HG03521 (cell line): ENCODE data around the gene IQCH.

Experiments used
- ATAC-seq: cut with Tn5 transposase; IDR thresholded peaks from one replicate; pipeline ENCODE4 v1.9.1; 2021; ENCODE audit warnings: mild to moderate bottlenecking, moderate library complexity; ENCODE audit not compliant: unreplicated experiment

Gene IQCH

DNA sequence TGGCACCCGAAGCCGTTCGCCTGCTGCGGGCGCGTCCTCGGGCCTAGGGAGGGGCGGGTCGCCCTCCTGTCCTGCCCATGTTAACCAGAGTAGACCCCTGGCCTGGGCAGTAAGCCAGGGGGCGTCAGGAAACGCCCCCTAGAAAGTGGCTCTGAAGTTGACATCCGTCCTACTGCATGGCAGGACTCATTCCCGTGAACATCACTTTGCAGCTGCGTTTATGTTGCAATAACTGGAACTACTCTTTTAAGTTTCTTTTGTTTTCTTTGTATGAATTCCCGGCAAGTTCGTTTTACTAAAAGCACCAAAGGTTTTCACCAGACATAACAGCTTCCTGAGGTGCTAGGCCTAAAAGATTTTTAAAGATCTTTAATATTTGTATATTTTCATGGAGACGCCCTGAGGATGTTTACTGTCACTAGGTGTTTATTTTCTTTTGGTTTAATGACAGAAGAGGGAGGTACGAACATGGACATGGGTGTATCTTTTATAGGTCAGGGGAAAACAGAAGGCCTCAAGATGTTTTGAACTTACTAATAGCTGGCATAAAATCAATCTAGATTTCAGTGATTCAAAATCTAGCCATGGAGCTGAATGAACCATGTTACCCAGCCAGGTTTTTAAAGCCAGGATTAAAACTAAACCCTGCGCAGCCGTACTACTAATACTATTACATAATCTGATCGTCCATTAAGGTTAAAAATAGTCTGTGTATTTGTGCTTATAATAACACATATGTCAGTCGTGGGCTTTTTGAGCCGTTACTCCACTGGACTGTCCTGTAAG is 267.4 kb downstream of the IQCH start:
- ATAC-seq, result no peak

DNA sequence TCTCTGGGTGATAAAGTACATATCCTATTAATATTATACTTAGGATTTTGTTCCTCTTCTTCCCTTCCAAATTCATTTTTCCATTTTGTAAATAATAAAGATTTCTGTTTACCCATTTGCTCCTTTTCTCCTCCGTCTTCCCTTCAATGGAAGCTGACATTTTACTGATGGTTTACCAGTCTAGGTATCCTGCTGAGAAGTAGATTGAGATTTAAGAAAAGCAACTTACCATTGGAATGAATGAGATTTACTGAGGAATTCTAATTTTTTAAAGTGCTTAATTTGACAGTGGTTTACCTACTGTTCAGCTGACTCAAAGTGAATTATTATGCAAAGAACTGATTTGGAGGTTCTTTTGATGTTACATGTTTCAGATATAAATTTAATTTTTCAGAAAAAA is 268.7 kb downstream of the IQCH start:
- ATAC-seq, result no peak

DNA sequence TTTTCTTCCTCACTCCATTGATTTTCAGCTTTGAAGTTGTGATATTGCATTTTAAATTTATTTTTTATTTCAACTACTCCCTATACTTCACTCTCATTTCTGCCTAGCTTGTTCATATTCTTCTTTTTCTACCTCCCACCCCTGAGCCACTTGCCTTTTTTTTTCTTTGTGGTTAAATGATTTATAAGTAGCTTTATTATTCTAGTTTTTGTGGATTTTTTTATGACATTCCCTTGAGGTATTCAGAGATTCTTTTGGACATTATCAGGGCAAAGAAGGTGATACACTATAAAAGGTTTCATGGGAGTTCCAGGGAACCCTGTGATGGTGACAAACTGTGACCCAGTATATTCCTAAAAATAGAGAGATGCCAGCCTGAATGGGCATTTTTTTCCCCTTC is 269.6 kb downstream of the IQCH start:
- no peak for ATAC-seq

DNA sequence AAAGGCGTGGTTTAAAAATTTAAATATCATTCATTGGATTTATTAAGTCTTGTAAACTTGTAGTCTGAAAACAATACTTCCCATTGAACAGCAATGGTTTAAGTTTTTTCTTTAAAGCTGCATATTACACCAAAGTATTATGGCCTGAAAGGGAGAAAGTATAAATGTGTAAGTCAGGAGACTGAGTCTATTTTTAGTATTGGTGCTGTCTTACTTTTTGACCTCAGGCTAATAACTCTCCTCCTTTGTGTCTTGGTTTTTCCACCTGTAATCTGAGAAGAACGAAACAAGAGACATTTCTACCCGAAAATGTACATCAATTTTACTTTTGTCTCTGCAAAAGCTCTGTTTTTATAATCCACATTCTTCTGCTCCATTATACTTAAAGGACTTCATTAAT is 273.9 kb downstream of the IQCH start:
- ATAC-seq, result no peak

DNA sequence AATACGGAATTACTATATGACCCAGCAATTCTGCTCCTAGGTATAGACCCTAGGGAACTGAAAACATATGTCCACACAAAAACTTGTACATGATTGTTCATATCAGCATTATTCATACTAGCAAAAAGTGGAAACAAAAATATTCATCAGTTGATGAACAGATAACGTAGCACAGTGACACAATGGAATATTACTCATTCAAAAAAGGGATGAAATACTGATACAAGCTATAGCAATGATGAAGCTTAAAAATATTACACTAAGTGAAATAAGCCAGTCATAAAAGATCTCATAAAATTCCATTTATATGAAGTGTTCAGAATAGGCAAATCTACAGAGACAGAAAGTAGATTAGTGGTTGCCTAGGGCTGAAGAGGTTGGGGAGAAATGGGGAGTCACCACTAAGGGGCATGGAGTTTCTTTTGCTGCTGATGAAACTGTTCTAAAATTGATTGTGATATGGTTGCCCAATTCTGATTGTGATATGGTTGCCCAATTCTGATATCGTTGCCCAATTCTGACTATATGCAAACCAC is 276.9 kb downstream of the IQCH start:
- no peak for ATAC-seq

DNA sequence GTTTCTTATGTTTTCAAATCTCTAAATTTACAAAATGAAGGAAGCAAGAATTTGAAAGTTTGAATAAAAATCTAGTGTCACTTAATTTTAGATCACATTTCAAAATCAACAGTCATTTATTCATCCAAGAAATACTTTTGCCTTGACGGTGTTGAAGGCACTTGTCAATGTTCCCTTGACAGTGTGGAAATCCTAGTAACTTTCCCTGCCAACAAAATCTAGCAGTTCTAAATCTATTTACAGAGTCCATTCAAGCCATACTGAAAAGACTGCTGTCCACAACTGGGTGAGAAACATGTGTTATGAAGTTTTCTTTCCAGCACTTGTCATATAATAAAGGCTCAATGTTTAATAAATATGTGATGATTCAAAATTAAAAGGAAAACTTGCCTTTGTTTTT is 279.3 kb downstream of the IQCH start:
- ATAC-seq, result no peak

DNA sequence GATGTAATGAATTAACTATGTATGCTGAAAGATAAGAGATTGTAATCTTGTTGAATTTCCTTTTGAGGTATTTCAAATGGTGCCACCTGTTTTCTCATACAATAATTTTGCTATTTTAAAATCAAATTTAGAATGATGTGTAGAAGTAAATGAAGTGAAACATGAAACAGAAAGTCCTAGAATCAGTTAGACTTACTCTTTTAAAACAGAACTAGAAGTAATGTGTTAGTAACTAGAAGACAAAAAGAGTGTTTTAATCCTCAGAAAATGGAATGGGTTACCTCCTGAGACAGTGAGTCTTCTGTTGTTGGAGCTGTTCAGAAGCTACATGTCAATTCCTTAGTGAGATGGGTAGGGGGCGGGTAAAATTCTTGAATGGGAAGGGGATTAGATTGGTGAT is 279.8 kb downstream of the IQCH start:
- no peak for ATAC-seq

DNA sequence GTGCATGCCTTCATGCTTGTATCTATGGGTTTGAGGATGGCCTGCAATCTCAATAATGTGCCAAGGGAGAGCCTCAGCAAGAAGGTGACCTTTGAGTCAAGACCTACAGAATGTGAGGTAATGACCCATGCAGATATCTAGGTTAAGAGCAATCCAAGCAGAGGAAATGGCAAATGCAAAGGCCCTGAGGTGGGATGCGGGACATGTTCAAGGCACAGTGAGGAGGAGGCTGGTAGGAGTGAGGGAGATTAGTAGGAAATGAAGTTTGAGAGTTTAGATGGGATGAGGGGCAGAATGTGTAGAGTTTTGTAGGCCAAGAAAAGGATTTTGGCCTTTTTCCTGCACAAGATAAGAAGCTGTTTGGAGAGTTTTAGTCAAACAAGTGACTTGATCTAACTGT is 283.2 kb downstream of the IQCH start:
- no peak for ATAC-seq

DNA sequence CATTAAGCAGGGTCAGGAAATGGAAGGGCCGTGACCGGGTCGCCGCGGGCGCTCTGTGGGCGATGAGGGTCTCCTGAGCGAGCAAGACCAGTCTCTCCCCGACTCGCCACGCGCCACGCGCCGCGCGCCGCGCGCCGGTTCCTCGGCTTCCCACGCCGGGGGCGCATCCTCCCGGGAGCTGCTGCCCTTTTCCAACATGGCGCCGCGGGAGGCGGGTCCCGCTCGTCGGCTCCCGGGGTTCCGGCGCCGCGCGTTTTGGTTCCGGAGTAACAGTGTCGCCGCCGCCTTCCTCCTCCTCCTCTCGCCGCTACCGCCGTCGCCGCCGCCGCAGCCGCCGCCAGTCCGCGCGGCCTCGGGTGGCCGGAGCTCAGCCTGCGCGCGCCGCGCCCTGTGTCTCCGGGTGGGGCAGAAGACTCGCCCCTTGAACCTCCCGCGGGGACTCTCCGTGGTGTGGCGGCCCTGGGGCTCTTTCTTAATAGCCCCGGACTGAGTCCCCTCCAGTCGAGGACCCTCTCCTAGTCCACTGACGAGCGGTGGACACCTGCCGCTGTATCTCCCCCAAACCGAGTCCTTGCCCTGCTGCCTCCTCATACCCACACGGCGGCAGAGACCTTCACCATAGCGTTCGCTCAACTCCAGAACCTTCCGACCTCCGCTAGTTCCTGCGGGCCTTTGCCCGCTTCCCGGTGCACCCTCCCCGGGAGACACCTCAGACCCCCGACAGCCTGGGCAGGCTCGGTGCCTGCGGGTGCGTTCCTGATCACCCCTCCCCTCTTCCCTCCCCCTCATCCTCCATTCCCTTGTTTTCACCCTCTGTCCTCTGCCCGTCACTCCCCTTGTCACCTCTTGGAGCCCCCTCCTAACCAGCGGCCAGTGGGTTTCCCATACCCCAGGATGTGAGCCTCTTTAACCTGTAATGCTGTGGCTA is 288.1 kb downstream of the IQCH start, which contains the start of gene MAP2K5:
Gene MAP2K5, plus strand, starts transcription at position 284 of the 928 bp plus-strand sequence. Its CDS starts 633 bp downstream, at position 917.
- peak; percentile 54 for ATAC-seq

DNA sequence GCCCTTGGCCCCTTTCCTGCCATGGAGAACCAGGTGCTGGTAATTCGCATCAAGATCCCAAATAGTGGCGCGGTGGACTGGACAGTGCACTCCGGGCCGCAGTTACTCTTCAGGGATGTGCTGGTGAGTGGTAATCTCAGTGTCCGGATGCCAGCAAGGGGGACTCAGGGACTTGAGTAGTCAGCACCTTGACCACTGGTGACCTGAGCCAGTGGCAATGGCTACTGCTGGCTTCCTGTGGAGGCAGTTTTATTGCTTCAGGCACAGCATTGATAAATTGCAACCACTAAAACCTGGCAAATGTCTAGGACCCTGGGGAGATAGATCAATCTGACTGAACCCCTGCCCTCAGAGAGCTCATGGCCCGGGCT is 288.7 kb downstream of the IQCH start:
- no peak for ATAC-seq

DNA sequence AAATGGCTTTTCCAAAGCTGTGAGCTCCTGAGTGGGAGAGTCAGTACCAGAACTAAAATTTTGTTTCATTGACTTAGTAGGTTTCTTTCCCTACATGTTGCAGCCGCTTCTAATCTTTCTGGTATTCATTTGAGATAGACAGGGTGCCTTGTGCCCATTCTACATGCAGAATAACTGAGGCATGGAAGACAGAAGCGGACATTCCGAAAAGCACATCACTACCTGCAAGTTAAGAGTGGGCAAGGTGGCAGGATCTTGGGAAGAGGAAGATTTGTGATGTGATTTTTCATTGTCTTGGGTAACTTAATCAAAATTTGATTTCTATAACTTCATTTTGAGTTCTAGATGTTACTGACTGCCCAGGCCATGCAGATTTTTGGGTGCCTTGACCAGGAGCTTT is 289.9 kb downstream of the IQCH start:
- ATAC-seq, result no peak

DNA sequence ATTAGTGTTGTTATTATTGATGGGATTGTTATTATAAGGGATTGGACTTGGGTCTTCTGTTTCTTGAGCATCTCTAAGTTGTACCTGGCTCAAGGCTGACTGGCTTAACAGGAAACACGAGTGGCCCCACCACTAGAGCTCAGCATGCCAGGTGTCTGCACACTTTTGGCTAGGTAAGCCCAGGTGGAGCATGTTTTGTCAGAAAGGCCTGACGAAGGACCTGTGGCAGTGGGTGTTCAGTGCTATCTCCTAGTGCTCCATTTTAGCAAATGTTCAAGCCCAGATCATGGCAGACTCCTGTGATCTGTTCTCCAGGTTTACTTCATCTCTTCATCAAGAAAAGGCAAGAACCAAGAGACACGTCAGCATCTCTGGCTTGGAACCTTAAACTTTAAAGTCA is 291.3 kb downstream of the IQCH start:
- ATAC-seq, result no peak

DNA sequence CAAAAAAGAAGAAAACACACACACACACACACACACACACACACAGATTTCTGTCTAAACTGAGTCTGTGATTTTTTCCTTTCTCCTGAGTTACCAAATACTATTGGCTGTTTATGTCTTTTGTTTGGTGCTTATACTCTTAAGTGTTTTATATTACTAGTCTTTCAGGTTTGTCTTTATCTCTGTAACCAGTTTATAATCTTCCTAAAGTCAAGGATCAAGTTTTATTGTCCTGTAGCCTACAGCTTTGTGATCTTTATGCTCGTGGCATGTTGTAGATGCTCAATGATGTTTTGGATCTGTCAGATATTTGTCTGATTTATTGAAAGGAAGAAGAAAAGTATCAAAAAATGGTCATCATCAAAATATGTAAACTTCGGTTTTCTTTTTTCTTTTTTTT is 292.5 kb downstream of the IQCH start:
- ATAC-seq, result no peak

DNA sequence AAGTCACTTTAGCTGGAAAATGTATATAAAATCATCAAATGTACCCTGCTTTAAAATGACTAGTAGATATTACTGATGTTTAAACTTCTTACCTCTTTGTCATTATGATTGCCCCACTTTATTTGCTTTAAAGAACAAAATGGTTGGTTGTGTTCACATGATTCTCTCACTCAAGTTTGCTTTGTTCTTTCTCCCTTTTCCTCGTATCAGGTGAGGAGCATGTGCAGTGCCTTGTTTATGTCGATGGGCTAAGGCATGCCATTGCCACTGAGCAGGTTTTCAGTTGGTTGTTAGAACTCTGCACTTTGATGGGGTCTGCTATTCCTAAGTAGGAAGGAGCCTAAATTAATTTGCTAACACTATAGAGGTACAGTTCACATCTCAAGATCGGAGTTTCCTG is 293.2 kb downstream of the IQCH start:
- no peak for ATAC-seq

DNA sequence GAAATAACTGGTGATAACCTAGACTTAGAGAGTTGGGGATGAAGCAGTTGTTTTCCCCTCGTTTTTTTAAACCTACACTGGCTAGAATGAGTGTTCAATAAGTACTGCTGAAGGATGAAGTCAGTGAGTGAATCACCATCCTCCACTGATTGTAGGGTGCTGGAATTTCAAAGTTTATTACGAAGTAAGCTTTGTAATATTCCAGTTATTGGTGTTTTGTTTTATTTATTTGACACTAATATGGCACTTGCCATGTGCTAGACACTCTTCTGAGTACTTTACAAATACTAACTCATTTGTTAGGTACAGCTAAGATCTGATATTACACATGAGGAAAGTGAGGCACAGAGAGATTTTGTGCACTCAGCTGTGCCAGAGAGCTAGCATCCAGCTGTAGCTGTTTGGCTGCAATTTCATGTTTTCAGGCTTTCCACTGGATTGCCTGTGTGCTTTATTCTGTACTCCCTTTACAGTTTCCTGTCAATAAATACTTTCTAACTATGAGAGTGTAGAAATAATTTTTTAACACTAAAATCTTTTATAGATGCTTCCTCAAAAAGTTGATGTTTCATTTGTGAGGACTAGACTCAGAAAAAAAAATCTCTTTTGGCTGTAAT is 293.8 kb downstream of the IQCH start:
- no peak for ATAC-seq

DNA sequence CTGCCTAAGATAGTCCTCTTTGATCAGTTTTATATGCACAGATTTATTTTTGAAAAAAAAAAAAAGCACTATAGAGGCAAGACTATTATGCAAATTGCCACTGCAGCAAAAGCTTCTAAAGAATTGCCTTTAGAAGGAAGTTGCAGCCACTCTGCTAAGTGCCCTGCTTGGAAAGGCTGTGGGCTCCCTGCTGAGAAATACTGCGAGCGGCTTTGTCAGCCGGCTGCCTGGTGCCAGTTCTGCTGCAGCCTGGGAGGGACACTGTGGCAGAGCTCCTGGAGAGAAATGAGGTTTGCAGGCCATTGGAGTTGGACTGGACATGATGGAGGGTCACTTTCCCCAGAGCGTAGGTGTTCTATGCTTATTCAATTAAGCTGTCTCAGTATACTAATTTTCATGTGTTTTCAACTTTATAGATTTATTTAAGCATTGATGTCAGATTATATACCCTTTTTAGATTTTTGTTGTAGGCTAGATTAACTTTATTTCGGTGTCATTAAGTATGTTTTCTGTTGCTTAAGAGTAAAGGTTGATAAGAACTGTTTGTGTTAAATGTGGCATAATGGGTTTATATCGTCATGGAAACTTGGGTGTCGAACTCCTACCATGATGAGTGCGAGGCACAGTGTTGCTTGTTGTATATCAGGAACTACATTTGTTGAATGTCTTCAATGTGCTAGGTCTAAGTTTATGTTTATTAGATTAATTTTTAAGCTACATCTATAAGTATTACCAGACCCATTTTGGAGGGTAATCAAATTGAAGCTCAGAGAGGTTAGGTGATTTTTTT is 294.5 kb downstream of the IQCH start:
- ATAC-seq, result no peak

DNA sequence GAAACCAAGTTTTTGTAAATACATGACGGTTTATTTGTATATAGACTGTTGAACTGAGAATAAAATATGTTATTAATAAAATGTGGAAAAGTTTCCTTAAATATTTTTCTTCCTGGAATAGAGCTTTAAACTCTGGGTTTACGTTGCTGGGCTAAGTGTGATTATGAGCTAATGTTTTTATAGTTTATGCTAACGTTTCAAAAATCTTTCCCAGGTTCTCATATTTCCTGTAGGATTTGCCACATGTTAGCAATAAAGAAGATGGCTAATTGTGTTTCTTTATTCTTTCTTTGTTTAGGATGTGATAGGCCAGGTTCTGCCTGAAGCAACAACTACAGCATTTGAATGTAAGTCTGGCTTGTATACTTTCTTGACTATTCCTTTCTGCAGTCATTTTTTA is 295.1 kb downstream of the IQCH start:
- ATAC-seq, result no peak

DNA sequence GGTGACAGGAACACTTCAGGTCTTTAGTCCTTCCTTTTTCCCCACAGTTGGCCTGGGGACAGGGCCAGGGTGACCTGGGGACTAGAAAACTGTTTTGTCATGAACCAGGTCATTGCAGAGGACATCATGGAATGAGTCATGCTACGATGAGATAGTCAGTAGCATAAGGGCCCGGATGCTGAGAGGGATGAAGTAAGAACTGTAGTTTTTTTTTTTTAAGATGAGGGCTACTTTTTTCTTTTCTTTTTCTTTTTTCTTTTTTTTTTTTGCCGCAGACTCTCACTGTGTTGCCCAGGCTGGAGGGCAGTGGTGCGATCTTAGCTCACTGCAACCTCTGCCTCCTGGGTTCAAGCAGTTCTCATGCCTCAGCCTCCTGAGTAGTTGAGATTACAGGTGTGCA is 295.9 kb downstream of the IQCH start:
- ATAC-seq, result no peak

DNA sequence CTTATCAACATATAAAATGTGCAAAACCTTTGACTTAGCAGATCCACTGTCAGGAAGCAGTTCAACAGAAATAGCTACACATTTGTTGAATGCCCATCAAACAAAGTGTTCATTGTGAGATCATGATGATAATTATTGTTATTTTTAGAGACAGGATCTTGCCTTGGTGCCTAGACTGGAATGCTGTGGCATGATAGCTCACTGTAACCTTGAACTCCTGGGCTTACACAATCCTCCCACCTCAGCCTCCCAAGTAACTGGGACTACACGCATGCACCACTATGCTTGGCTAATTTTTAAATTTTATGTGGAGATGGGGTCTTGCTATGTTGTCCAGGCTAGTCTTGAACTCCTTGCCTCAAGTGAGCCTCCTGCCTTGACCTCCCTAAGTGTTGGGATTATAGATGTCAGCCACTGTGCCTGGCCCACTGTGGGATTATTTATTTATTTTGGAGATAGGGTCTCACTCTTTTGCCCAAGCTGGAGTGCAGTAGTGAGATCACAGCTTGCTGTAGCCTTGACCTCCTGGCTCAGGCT is 296.7 kb downstream of the IQCH start:
- no peak for ATAC-seq
